ENCODE data around the gene NAT14.

The NAT14 gene

GRCh38 chr19:55472463-55472862 is 12.5 kb upstream of the NAT14 start:
- DNase-seq, result no peak

- peak; percentile 73 for DNase-seq
Observed at GRCh38 chr19:55473225-55474012, 11.6 kb upstream of the NAT14 start.

- DNase-seq, result no peak
Observed at GRCh38 chr19:55474269-55475265, 10.4 kb upstream of the NAT14 start.

GRCh38 chr19:55476100-55476775 is 8.8 kb upstream of the NAT14 start, which contains the start of gene ZNF628:
Gene ZNF628 (plus strand): TSS chr19:55476617. CDS start chr19:55479911, 3,294 bp downstream.
- DNase-seq, result peak; percentile 98

- DNase-seq, result no peak
Observed at GRCh38 chr19:55477905-55478304, 7.1 kb upstream of the NAT14 start.

GRCh38 chr19:55478364-55478763 is 6.6 kb upstream of the NAT14 start:
- no peak for DNase-seq

GRCh38 chr19:55479045-55479444 is 5.9 kb upstream of the NAT14 start:
- DNase-seq, result no peak

- no peak for DNase-seq
Observed at GRCh38 chr19:55479451-55480230, 5.3 kb upstream of the NAT14 start.

GRCh38 chr19:55481148-55481793 is 3.7 kb upstream of the NAT14 start:
- no peak for DNase-seq

GRCh38 chr19:55481794-55482155 is 3.2 kb upstream of the NAT14 start:
- no peak for DNase-seq

GRCh38 chr19:55482156-55482961 is 2.6 kb upstream of the NAT14 start:
- no peak for DNase-seq

GRCh38 chr19:55482967-55483705 is 1.9 kb upstream of the NAT14 start:
- DNase-seq, result no peak

GRCh38 chr19:55483706-55484592 is 1.0 kb upstream of the NAT14 start:
- DNase-seq, result peak; percentile 69

GRCh38 chr19:55485439-55486011 is 537 bp downstream of the NAT14 start:
- no peak for DNase-seq

GRCh38 chr19:55486043-55486970 is 1.3 kb downstream of the NAT14 start:
- DNase-seq, result peak; percentile 71

- DNase-seq, result peak; percentile 96
Observed at GRCh38 chr19:55486971-55487923, 2.3 kb downstream of the NAT14 start.

Data from islet precursor cell (in vitro differentiated cells).